GM11168 (cell line): Measurements from ENCODE around the gene ENC1.

ENCODE experiments used
- in situ Hi-C: fragments of 300-500 bp; cut with MboI; formaldehyde crosslinking; loops from one replicate; pipeline ENCODE4 v1.12.0; 2022; ENCODE audit warnings: low sequenced_read_pairs; ENCODE audit not compliant: unreplicated experiment

The ENC1 gene

DNA sequence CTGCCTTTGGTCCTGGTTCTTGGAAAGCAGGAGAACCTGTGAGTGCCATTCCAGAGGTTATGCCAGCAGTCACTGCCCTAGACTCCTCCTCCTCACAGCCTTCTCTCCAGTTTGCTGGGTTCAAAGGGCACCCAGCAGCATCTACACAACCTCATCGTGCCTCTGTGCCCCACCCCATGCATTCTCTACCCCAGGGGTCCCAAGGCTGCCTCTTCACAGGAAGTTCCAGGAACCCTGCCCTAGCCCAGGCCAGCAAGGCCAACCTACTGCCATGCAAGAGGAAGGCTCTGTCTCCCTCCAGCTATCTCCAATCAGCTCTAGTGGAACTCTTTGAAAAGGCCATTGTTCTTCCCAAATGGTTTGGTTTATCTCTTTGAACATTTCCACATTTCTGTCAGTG lies 21.2 kb downstream of the ENC1 start:
- in situ Hi-C loops, result no loop called here

DNA sequence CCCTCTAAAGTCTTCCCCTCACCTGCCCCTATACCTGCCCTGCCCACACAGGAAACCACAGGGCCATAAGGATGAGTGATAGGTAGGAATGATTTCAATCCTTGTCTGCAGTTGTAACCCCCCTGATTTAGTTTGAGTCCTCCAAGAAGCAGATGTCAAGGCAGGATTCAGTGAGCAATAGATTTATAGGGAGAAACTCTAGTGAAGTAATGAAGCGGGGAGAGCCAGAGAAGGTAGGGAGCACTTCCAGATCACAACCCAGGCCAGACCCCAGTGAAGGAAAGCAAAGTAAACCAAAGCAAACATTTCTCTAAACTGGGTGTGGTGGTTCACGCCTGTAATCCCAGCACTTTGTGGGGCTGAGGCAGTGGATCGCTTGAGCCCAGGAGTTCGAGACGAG lies 22.4 kb downstream of the ENC1 start:
- in situ Hi-C loops, result no loop called here

DNA sequence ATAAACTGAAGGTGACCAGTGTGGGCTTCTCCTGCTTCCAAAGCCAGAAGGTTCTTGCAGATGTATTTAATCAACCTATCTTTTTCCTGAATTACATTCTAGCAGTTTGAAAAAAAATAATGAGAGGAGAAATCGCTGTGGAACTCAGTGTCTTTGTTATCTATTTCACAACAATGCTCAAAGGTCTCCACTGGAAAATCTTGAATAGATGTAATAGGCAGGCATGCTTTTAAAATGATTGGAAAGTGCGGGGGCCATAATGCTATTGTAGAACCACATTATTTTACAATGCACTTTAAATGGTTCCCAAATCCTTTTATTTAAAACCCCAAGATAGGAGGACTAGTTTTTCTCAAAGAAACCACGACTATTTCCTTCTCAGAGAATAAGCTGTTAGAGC lies 23.3 kb downstream of the ENC1 start:
- in situ Hi-C loops, result no loop called here

GRCh38 chr5:74616236-74617146 lies 24.0 kb downstream of the ENC1 start:
- in situ Hi-C loops, result no loop called here

DNA sequence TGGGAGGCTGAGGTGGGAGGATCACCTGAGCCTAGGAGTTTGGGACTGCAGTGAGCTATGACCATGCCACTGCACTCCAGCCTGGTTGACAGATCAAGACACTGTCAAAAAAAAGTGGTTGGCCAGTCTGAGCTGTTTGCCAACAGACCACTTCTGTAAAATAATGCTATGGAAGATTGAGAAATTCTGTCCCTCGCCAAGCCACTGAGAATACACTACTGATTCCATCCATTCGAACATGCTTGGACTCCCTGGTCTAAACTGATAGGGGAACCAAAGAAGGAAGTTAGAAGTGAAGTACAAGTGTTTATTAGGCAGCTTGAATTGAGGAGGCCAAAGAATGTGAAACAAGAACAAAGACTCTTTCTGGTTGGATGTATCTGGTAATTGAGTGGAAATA lies 27.2 kb downstream of the ENC1 start:
- in situ Hi-C loops, result no loop called here

GRCh38 chr5:74612045-74612444 lies 28.5 kb downstream of the ENC1 start:
- in situ Hi-C loops, result no loop called here

GRCh38 chr5:74608736-74609601 lies 31.6 kb downstream of the ENC1 start:
- in situ Hi-C loops, result no loop called here

DNA sequence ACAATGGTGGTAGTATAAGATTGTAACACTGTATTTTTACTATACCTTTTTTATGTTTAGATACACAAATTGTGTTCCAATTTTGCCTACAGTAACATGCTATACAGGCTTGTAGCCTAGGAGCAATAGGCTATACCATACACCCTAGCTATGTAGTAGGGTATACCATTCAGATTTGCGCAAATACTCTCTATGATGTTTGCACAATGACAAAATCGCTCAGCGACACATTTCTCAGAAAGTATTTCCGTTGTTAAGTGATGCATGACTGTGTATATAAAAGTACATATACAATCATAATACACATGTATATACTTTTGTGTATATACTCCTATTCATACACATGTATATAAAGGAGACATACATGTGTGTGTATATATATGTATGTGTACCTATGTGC lies 34.8 kb downstream of the ENC1 start:
- in situ Hi-C loops, result no loop called here

DNA sequence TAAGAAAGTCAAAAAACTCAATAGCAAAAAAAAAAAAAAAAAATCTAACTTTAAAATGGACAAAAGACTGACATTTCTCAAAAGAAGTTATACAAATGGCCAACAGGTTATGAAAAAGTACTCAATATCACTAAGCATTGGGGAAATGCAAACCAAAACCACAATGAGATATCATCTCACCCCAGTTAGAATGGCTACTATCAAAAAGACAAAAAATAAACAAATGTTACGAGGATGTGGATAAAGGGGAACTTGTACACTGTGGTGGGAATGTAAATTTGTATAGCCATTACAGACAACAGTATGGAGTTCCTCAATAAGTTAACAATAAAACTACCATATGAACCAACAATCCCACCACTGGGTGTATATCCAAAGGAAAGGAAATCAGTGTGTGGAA lies 37.2 kb downstream of the ENC1 start:
- in situ Hi-C loops, result no loop called here

DNA sequence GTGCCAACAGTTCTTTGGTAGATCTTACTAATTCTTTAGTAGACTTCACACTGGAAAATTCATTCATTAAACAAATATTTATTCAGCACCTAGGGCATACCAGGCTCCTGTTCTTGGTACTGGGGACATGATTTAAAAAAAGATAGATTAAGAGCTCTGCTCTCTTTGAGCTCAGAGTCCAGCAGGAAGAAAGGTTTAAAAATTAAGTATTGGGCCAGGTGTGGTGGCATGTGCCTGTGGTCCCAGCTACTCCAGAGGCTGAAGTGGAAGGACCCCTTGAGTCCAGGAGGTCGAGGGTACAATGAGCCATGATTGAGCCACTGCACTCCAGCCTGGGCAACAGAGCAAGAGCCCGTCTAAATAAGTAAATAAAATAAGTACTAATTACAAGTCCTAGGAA lies 41.4 kb downstream of the ENC1 start:
- in situ Hi-C loops, result no loop called here

GRCh38 chr5:74598731-74599130 lies 41.8 kb downstream of the ENC1 start:
- in situ Hi-C loops, result no loop called here

DNA sequence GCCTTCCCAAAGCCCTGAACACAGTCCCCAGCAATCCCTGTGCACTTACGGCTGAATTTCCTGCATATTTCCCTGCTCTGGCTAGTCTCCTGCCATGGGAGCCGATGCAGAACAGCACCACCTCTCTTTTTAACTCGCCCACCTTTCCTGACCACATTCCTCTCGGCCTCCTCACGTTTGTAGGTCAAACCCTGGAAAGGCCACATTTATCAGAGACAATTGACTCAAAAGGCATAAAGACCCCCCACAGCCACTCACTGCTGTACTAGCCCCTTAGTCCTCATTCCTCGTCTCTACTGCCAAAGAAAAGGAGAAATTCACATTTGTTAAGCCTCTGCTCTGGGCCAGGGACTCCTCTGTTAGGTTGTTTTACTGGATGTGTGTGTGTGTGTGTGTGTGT lies 43.6 kb downstream of the ENC1 start:
- in situ Hi-C loops, result no loop called here

DNA sequence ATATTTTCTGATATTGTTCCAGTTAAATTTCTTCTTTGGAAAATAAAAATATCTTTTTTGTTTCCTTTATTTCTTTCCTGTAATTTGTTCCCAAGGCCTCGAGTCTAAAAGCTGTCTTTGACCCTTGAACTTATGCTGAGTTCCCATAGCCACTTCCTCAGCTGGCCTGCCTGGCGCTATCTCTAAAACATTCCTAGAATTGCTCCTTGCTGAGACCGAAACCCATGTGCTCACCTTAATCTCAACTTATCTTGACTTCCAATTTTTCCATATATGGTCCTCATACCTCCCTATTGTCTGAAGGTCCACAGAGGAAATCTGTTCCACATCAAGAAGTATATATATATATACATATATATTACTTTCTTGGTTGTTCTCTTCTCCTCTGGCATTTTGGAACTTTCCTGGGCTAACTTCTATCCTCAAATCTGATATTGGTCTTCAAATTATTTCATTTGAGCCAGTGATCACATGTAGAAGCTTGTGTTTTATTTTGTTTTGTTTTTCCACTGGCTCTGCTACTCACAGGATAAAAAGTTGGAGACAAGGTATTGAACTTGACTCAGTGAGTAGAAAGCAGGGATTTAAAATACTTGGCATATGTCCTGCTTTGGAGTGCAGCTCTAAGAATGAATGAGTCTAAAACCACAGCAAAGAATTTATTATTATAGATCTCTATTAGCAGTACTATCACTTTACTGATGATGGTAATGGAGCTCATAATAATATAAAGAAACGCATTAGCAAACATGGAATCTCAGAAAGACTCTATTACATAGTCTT lies 45.2 kb downstream of the ENC1 start:
- in situ Hi-C loops, result no loop called here

- in situ Hi-C loops, result no loop called here
Observed at GRCh38 chr5:74594137-74595040, 46.1 kb downstream of the ENC1 start.

- in situ Hi-C loops, result no loop called here
Observed at GRCh38 chr5:74589204-74590056, 51.1 kb downstream of the ENC1 start.

GRCh38 chr5:74588415-74588814 lies 52.1 kb downstream of the ENC1 start:
- in situ Hi-C loops, result no loop called here

DNA sequence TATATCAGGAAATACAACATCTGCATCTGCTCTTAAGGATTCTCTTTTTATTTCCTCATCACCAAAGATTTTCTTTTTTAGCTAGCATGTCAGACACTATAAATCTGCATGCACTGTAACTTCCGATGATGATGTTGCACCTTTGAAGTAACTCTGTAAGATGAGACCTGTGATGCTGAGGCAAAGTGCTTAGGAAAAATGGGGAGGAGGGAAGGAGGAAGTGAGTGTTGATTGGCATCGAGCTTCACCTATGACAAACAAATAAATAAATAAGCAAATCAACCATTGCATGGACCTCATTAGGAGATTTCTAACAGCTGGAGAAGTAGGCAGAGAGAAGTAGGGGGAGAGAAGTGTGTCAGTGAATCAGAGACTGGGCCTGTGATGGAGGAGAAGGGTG lies 52.6 kb downstream of the ENC1 start:
- in situ Hi-C loops, result no loop called here

- in situ Hi-C loops, result no loop called here
Observed at GRCh38 chr5:74587300-74587699, 53.2 kb downstream of the ENC1 start.

- in situ Hi-C loops, result no loop called here
Observed at GRCh38 chr5:74586856-74587255, 53.7 kb downstream of the ENC1 start.
